Ovary (tissue), 10 donors: ENCODE measurements around the gene KRT7. TPM values are rescaled to one million over a fixed set of nuclear protein-coding genes. Genes with fewer than 3 reads are reported as not detected.

Experiments
- DNase-seq, 5 donors: peaks; one replicate each; pipeline ENCODE4 v3.0.0-alpha.2; 2019 to 2020
- H3K27ac ChIP-seq, 2 donors: fragments of 200-600 bp; one replicate each; pipeline versions ENCODE4 v1.5.1 to v1.8.0; 2019 to 2022
- H3K27me3 ChIP-seq: fragments of 200-600 bp; one replicate; pipeline ENCODE4 v1.8.0; 2022
- H3K36me3 ChIP-seq: fragments of 200-600 bp; sonication (generic); one replicate; pipeline ENCODE4 v1.5.1; 2019
- H3K4me1 ChIP-seq: one replicate; pipeline ENCODE4 v1.8.1; 2013; ENCODE audit warnings: mild to moderate bottlenecking, moderate library complexity; ENCODE audit not compliant: insufficient read depth
- H3K4me3 ChIP-seq: fragments of 200-600 bp; sonication (generic); one replicate; pipeline ENCODE4 v1.5.1; 2017
- H3K9me3 ChIP-seq, 2 donors: fragments of 200-600 bp in 1 of 2; sonication (generic) in 1 of 2; one replicate each; pipeline versions ENCODE4 v1.5.1 to v1.8.1; 2013 to 2019; ENCODE audit warnings: mild to moderate bottlenecking in 1 of 2, moderate library complexity in 1 of 2
- EP300 ChIP-seq: sonication (generic); formaldehyde crosslinking; IDR thresholded peaks from one replicate; pipeline ENCODE4 v1.6.1; 2017; ENCODE audit warnings: antibody characterized with exemption
- POLR2A ChIP-seq: fragments of 450-650 bp; IDR thresholded peaks from one replicate; pipeline ENCODE4 v1.6.1; 2017; ENCODE audit warnings: antibody characterized with exemption, mild to moderate bottlenecking, moderate library complexity
- WGBS, 3 donors: extraction: QIAGEN DNeasy Blood & Tissue Kit in 1 of 3; methylation state at CpG; one replicate each; pipeline versions ENCODE4 v1.1.5 to v1.1.7; 2013 to 2017; 5-methylcytosine and 5-hydroxymethylcytosine counted together
- intact Hi-C, 4 donors: fragments of 100-400 bp; cut with DNase I; formaldehyde crosslinking; loops; one replicate each; pipeline versions ENCODE4 v1.11.0 to v1.15.1; 2022 to 2023
- long read RNA-seq, 3 donors: library from polyadenylated mRNA in 2 of 3; unstranded in 2 of 3; transcript quantifications; one replicate each; pipeline ENCODE4 v2.0.0 and lab custom pipeline, GENCODE V29; 2021 to 2026
- polyA plus RNA-seq, 2 donors: library from polyadenylated mRNA; stranded (reverse); fragments of 200-250 nt in 1 of 2; fragments of 350-450 nt in 1 of 2; fragmentation: Illumina TruSeq in 1 of 2; extraction: RNeasy Lipid Tissue Mini Kit (QIAGEN cat#74804) in 1 of 2; gene quantifications; one replicate each; pipeline ENCODE4 v1.2.3, GENCODE V29; 2013 to 2014
- total RNA-seq, 7 donors: library from RNA; depleted of rRNA in 2 of 7; stranded (reverse); fragments of >200 nt in 2 of 7; fragmentation: NEBNext Ultra II Directional in 3 of 7; extraction: Animal tissue kit (Norgen Biotek cat#: 25700) in 3 of 7; gene quantifications; one replicate each; pipeline versions ENCODE4 v1.1.0 to v1.2.4, GENCODE V29; 2016 to 2023
- TF ChIP-seq, protein P1 (sequence below), 3 donors: fragments of 450-650 bp in 2 of 3; fragments of 200-600 bp in 1 of 3; IDR thresholded peaks; one replicate each; pipeline versions ENCODE4 v1.5.1 to v1.8.0; 2016 to 2022; ENCODE audit warnings: antibody characterized with exemption in 3 of 3, mild to moderate bottlenecking in 1 of 3
- donor health status: DM: no; HTN: no; CAD: no; lungs with moderate emphysema.
- donor health status: DM: no; HTN: no; CAD: no.
- donor health status: Bipolar disorder and iron deficiency.
- donor health status: DM: yes; HTN: yes; CAD: no.
- donor health status: DM: no; HTN: no; CAD: no.
- donor health status: DM: yes; HTN: yes; CAD: no.

Gene KRT7
- total RNA-seq (100 to 1,000 TPM in 1 of 7 donors, 10 to 100 TPM in 4, 1 to 10 TPM in 1, not detected in 1; 3.7 to 379 (median 29.1) TPM), polyA plus RNA-seq (1 to 10 TPM in 1 of 2 donors, under 1 TPM in 1; 0.37 to 2.1 TPM)
- long read RNA-seq, donor 1, transcript KRT7-201 (9 exons, 1,754 nt), result major isoform, 27 of 28 reads
- long read RNA-seq, donor 1, partial matches to known transcripts, result 0 of 28 reads
- long read RNA-seq, donor 1, other reads (novel, unspliced or antisense), result 1 of 28 reads
- long read RNA-seq, donor 2, transcript KRT7-201 (9 exons, 1,754 nt), result major isoform, 8 of 14 reads
- long read RNA-seq, donor 2, partial matches to known transcripts, result 6 of 14 reads
- long read RNA-seq, donor 2, other reads (novel, unspliced or antisense), result 0 of 14 reads
- long read RNA-seq, donor 3, transcript KRT7-201 (9 exons, 1,754 nt), result major isoform, 98 of 109 reads
- long read RNA-seq, donor 3, partial matches to known transcripts, result 5 of 109 reads
- long read RNA-seq, donor 3, other reads (novel, unspliced or antisense), result 6 of 109 reads

DNA sequence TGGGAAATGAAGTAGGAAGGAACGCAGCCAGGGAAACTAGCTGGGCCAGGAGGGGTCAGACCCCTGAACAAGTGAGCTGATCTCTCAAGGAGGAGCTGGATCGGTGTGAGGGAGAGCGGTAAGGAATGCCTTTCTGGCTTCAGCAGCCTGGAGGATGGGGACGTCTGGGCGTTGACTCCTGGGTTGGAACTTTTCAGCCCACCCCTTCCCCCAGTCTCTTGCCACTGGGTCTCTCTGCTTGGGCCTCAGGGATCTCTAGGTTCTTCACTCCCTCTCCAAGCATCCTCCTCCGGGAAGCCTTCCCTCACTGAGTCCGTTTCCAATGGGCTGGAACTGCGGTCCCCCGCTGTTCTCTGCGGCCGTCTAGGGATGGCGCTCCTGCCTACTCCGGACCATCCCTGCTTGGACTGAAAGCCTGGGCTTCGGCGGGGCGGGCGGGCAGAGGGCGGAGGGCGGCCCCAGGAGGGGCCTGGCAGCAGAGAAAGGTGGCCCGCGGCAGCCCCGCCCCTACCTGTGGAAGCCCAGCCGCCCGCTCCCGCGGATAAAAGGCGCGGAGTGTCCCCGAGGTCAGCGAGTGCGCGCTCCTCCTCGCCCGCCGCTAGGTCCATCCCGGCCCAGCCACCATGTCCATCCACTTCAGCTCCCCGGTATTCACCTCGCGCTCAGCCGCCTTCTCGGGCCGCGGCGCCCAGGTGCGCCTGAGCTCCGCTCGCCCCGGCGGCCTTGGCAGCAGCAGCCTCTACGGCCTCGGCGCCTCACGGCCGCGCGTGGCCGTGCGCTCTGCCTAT is at the start of gene KRT7:
Gene KRT7, plus strand, starts transcription at position 570 of the 788 bp plus-strand sequence. Its CDS starts 54 bp downstream, at position 624.
- H3K36me3 ChIP-seq, result no peaks in the 10 kb centered on the region
- H3K9me3 ChIP-seq, result no peaks in the 10 kb centered on the region
- no peaks in the 10 kb centered on the region for H3K27me3 ChIP-seq
- H3K4me3 ChIP-seq, result no peak within 1 kb of the TSS
- TF ChIP-seq, protein P1, sequence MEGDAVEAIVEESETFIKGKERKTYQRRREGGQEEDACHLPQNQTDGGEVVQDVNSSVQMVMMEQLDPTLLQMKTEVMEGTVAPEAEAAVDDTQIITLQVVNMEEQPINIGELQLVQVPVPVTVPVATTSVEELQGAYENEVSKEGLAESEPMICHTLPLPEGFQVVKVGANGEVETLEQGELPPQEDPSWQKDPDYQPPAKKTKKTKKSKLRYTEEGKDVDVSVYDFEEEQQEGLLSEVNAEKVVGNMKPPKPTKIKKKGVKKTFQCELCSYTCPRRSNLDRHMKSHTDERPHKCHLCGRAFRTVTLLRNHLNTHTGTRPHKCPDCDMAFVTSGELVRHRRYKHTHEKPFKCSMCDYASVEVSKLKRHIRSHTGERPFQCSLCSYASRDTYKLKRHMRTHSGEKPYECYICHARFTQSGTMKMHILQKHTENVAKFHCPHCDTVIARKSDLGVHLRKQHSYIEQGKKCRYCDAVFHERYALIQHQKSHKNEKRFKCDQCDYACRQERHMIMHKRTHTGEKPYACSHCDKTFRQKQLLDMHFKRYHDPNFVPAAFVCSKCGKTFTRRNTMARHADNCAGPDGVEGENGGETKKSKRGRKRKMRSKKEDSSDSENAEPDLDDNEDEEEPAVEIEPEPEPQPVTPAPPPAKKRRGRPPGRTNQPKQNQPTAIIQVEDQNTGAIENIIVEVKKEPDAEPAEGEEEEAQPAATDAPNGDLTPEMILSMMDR (IDR thresholded peaks at IDR 0.05), result no peak
- TF ChIP-seq POLR2A (no peak), EP300 (no peak)
- DNase-seq, result no peak
- WGBS, 3 donors, result 4 to 7% (median 7%) methylated on average over 41 to 58 of the region's 58 CpGs
- H3K27ac ChIP-seq, result no peak within 1 kb of the TSS
- intact Hi-C loops, result no loop called here
- H3K4me1 ChIP-seq, result peaks cover 7% of the 10 kb centered on the region

DNA sequence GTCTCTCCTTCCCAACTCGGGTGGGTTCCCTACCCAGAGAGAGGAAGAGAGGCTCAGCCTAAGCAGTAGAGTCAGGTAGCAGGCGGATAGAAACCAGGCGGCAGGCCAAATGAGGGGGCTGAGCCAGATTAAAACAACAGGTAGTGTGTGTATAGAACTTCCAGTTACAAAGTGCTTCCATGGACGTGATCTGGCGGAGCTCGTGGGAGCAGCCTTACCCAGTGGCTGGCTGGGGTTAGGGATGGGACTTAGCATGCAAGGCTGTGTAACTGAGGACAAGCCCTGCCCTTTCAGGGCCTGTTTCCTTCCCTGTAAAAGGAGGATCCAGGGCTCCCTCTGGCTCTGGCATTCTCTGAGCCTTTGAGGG is 49.5 kb upstream of the KRT7 start:
- Histone ChIP-seq H3K4me1 (peaks cover 2% of the 10 kb centered on the region), H3K27ac (no peak overlapping the region), H3K9me3 (no peaks in the 10 kb centered on the region), H3K4me3 (no peak overlapping the region), H3K36me3 (no peaks in the 10 kb centered on the region), H3K27me3 (no peaks in the 10 kb centered on the region)
- intact Hi-C loops, result no loop called here
- WGBS, 3 donors, result 61 to 67% (median 62%) methylated on average over 6 of the region's 6 CpGs
- no peak for DNase-seq
- TF ChIP-seq, protein P1 (IDR thresholded peaks at IDR 0.05), result no peak
- TF ChIP-seq POLR2A, result no peak
- TF ChIP-seq EP300, result no peak

GRCh38 chr12:52183971-52184370 is 49.1 kb upstream of the KRT7 start:
- intact Hi-C loops, result no loop called here
- no peak for DNase-seq
- no peak overlapping the region for H3K4me3 ChIP-seq
- no peak for TF ChIP-seq EP300
- TF ChIP-seq POLR2A, result no peak
- TF ChIP-seq, protein P1 (IDR thresholded peaks at IDR 0.05), result no peak
- H3K27me3 ChIP-seq, result no peaks in the 10 kb centered on the region
- peaks cover 2% of the 10 kb centered on the region for H3K4me1 ChIP-seq
- no peak overlapping the region for H3K27ac ChIP-seq
- WGBS, 3 donors, result 79 to 85% (median 84%) methylated on average over 8 of the region's 8 CpGs
- H3K36me3 ChIP-seq, result no peaks in the 10 kb centered on the region
- no peaks in the 10 kb centered on the region for H3K9me3 ChIP-seq

DNA sequence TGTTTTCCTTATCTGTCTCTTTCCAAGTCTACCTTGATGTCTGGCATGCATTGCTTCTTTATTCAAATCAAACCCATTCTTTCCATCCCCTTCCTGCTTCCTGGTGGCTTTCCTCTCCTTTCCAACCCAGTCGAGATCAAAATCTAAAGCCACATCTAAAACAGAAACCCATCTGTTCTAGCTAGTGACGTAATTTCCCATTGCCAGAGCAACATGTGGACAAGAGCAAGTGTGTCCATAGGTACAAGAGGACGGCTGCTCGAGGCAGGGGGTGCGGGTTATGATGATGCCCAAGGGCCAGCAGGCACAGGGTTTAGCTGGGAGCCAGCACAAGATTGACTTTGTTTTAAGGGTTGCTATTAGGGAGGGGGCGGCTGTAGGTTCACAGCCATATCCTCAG is 48.2 kb upstream of the KRT7 start:
- DNase-seq, result no peak
- Histone ChIP-seq H3K27ac (no peak overlapping the region), H3K9me3 (no peaks in the 10 kb centered on the region), H3K4me1 (no peaks in the 10 kb centered on the region), H3K27me3 (no peaks in the 10 kb centered on the region), H3K36me3 (no peaks in the 10 kb centered on the region), H3K4me3 (no peak overlapping the region)
- 86 to 93% (median 87%) methylated on average over 6 of the region's 6 CpGs for WGBS, 3 donors
- TF ChIP-seq POLR2A (no peak), EP300 (no peak)
- TF ChIP-seq, protein P1 (IDR thresholded peaks at IDR 0.05), result no peak
- intact Hi-C loops, result no loop called here
